ENCODE measurements around the gene CDRT4. TPM values are rescaled to one million over a fixed set of nuclear protein-coding genes. Genes with fewer than 3 reads are reported as not detected.
A peak's percentile ranks its signal among the peaks of the same experiment; 100 is the strongest.
"Not testable (repeated sequence)": the region's sequence is repeated elsewhere in the genome, so short reads cannot be mapped to it uniquely, and the experiment has no call there.

The CDRT4 gene
- total RNA-seq, 1 donor from 2014 or later: 1.4 TPM

DNA sequence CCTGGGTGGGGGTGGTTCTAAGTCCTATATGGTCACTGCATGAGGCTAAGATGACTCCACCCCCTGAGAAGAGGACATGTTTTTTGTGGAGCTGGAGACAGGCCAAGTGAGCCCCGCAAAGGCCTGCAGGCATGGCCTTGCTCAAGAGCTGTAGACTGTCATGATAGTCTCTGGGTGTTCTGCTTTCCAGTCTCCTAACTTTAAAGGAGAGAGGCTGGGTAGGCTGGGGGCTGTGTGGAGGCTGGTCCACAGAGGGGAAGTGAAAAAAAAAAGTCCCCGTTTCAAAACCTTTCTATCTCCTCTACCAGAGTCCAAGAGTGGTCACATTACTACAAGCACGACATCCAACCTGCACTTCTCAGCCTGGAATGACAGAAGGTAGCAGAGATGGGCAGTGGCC lies 27.1 kb downstream of the CDRT4 start:
- no peak for ATAC-seq
- intact Hi-C loops (cut with micrococcal nuclease): no loop called here
- no peak for DNase-seq

DNA sequence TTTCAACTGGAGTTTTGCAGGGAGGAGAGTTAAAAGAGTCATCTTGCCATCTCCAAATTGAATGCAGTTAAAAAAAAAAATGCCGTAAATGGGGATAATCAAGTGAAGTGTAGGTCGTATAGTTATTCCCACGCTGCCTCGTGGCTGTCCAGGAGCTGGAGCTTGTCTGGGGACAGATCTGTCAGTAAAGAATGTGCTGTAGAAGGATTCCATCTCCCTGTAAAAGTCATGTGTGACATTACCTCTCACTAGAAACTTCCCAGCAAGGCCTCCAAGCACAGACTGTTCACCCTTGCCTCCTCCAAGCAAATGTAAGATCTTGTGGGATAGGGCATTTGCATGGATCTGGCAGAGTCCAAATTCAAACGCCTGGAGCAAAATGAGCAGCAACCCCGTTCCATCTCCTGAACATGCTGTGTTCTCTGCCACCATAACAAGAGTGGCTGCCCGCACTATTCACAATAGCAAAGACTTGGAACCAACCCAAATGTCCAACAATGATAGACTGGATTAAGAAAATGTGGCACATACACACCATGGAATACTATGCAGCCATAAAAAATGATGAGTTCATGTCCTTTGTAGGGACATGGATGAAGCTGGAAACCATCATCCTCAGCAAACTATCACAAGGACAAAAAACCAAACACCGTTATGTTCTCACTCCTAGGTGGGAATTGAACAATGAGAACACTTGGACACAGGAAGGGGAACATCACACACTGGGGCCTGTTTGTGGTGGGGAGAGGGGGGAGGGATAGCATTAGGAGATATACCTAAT lies 28.0 kb downstream of the CDRT4 start:
- ATAC-seq: peak; percentile 62
- not testable (repeated sequence) for DNase-seq
- intact Hi-C loops (cut with micrococcal nuclease): loop anchor here (10.0 kb wide), 1 partner anchor 175 kb away; the partner anchor contains the start of gene PMP22

DNA sequence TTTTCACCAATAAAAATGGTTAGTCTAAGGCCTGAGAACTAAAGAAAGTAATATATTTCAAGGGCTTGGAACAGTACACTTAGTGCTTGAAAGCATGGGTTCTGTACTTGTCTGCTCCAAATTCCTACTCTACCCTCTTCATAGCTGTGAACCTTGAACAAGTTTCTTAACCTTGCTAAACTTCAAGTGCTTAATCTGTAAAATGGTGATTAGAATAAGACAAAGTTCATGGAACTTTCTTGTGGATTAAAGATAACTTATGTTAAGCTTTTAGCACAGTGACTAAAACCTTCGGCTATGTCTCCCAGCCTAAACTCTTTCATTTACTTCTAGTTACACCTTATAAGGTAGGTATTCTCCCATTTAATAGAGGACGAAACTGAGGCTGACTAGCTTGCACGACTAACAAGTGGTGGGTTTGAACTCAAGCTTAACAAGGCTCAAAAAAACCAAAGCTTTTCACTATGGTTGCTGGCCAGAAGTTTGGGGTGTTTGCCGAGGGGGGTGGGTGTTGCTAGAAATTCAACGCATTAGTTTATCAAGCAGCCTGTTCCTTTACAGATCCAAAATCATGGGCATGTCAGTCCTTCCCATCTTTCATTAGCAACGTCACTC lies 28.8 kb downstream of the CDRT4 start:
- no peak for DNase-seq
- no peak for ATAC-seq
- intact Hi-C loops (cut with micrococcal nuclease): loop anchor here (10.0 kb wide), 1 partner anchor 174 kb away; the partner anchor contains the start of gene PMP22

DNA sequence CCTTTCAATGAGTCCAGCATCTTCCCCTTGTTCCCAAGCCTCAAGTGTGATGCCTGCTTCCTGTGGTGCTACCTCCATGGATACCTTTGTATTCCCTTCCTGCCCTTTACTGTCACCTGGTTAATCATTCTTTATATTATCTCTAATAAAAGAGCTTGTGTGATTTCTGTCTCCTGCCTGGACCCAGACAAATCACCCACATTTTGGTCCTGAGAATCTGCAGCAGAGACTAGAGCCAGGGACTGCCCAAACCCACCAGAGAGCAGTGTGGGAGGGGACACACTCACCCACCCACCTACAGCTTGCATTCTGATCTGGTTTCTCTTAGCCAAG lies 30.2 kb downstream of the CDRT4 start:
- DNase-seq (no peak), ATAC-seq (no peak)
- intact Hi-C loops (cut with micrococcal nuclease): loop anchor here (10.0 kb wide), 1 partner anchor 172 kb away; the partner anchor contains the start of gene PMP22

DNA sequence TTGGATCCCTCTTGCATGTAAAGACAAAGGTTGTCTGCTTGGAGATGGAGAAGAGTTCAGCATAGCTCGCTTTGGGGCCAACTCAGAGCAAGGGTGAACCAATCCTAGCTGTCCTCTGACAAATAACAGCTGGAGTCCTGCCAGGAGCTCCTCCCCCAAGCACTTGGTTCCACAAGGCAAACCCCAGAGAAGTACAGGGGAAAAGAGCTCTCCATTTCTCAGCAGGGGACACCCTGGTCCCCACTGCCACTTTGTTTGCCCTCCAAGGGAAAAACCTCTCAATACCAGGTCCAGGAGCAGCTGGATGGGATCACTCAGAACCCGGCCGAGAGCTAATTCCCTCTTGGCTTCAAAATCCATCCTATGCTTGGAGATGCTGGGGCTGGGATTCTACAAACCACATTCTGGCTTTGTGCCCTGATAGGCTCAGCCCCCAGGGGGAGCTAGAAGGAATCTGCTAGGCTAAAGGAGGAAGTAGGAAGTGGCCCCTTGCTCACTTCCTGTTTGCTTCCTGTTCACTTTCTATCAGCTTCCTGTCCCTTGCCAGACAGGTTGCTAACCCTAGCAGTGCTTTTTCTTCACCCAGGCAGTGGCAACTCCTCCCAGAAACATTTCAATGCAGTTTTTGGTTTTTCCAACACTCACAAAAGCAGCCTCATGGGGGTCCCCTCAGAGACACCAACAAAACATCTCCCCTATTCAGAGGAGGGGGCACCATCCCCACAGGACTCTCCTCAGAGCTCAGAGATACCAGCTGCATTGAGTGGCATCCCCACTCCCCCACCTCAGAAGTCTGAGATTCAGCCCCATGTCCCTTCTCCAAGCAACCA lies 30.7 kb downstream of the CDRT4 start:
- intact Hi-C loops (cut with micrococcal nuclease): loop anchor here (10.0 kb wide), 1 partner anchor 172 kb away; the partner anchor contains the start of gene PMP22
- ATAC-seq: peak; percentile 68
- DNase-seq: peak; percentile 83

DNA sequence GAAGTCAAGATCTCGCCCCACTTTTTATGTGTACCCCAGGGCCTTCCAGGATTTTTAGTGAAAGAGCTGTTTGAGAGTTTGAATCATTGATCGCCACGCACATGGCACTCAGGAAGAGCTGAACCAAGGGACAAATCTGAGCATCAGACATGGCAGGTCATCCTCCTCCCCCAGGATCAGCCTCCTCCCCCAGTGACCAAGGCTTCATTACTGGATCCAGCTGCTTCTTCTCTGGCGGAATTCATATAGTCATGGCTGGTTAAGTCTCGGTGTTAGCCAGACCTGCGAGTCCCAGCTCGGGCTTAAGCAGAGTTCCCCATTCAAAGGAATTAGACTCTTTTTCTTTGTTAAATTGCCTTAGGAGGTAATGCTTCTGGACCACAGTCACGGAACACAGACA lies 32.5 kb downstream of the CDRT4 start:
- intact Hi-C loops (cut with micrococcal nuclease): loop anchor here (10.0 kb wide), 1 partner anchor 170 kb away; the partner anchor contains the start of gene PMP22
- ATAC-seq (no peak), DNase-seq (no peak)

DNA sequence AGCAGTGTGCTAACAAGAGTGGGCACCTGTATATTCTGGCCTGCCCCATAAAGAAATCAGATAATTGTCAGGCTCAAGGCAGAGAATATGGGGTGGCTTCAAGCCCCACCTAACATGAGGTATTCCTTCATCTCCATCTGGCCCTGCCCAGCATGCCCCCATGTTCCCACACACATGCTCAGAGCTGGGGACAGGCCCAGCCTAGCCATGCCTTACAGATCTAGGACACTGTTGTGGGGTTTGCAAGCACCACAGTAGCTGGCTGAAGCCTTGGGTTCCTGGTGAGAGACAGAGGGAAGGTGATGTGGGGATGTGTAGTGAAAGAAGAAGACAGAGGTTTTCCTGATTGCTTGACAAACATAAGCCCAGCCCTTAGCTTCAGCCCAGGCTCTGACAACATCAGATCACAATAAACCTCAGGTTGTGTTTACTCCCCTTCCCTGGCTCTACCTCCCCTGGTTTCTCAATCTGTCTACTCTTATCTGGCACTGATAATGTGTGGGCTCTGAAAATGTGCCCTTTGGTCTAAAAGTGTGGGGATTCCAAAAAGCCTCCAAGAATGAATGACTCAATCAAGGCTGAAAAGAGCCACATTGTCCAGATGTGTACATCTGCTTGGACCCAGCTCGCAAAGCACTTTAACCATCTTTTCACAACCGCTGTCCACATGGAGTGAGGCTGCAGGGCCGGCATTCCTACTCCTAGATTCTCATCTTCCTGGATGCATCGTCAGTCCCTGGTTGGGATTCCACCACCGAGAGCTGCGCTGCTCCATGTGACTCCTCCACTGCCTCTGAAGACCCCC lies 34.4 kb downstream of the CDRT4 start:
- peak; percentile 60 for ATAC-seq
- intact Hi-C loops (cut with micrococcal nuclease): loop anchor here (10.0 kb wide), 1 partner anchor 168 kb away; the partner anchor contains the start of gene PMP22
- DNase-seq: no peak

DNA sequence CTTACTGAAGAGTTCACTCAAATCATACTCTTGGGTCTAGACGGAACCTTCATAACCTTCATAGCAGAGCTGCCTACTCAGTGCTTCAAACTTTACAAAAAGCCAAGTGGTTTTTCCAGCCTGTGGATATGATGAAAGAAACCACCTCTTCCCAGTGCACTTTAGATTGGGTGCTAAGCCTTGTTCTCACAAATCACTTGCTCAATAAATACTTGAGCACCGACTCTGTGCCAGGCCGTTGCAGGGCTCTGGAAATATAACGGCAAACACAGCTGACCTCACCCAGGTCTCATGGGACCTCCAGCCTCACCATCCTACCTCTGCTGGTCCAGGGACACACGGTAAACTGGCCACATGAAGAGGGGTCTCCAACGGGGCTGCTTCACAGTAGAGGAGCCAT lies 35.7 kb downstream of the CDRT4 start:
- no peak for ATAC-seq
- intact Hi-C loops (cut with micrococcal nuclease): loop anchor here (10.0 kb wide), 1 partner anchor 167 kb away; the partner anchor contains the start of gene PMP22
- DNase-seq: no peak

DNA sequence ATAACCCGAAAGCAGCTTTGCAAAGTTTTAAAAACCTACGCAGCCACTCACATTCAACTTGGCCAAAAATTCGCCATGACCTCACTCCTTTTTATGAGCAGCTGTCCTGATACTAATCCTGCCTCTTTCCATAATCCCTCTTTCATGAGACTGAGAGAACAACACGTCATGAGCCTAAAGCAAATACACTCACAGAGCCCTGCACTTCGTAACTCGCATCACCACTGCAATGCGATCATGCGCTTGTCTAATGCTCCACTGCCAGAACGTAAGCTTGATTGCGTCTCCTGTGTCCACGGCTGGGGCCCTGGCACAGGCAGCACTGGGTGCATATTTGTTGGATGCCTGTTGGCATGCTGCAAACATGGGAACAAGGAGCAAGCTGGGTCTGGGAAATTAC lies 36.2 kb downstream of the CDRT4 start:
- intact Hi-C loops (cut with micrococcal nuclease): loop anchor here (10.0 kb wide), 1 partner anchor 166 kb away; the partner anchor contains the start of gene PMP22
- ATAC-seq (peak; percentile 55), DNase-seq (no peak)

DNA sequence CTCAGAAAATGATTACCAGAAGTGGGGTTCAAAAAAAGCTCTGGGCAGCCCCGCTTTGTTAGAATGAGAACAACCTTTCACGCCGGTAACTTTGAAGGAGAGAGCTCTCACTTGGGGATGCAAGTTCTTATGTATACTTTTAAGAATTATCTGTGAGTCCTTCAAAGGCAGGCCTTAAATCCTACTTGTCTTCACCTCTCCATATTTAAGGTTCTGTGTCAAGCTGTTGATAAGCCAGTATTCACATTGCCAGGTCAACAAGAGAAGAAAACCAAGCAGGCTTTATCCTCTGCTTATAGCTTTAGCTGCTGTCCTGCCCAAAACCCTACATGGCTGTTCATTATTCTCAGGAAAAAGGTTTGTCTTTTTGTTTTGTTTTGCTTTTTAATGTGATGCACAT lies 42.9 kb downstream of the CDRT4 start:
- DNase-seq (no peak), ATAC-seq (no peak)
- intact Hi-C loops (cut with micrococcal nuclease): no loop called here

DNA sequence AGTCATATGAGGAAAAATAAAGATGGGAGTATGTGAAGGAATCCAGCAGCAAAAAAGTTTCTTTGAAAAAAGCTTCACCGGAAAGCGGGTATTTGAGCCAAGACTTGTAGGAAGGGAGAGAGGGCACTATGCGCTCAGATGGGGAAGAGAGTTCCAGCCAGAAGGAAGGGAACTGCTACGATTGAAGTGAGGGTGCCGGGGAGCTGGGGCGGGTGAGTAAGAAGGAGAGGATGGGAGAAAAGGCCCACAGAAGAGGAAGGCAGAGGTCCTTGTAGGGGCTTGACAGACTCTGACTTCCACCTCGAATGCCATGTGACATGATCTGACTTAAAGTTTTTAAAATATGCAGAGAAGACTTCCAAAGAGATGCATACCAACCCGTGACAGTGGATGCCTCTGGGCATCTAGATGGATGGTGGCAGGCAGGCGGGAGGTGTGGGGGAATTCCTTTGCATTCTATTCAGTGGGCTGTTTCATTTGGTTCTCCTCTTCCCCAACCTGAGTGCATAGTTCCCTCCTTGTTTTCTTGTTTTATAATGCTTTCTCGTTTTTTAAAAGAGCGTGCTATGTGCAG lies 44.9 kb downstream of the CDRT4 start:
- intact Hi-C loops (cut with micrococcal nuclease): no loop called here
- no peak for ATAC-seq

DNA sequence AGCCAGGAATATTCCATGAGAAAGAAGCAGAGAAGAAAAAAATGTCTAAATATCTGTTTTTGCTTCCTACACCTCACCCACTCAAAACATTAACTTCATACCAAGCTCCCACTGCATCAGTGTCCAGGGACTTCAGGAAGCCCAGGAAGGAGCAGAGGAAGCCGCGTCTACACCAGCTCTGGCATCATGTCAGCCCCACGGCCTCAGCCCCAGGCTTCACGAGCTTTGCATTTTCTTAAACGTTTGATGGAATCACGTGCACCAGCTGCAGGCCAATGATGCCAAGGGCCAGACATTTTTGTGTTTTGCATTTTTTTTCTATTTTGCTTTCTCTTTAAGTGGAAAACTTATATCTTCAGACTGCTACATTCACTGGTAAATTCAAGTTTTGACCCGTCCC lies 48.6 kb downstream of the CDRT4 start:
- no peak for DNase-seq
- intact Hi-C loops (cut with micrococcal nuclease): no loop called here
- ATAC-seq: no peak

More for the DNA sequence above, 44.9 kb downstream of the CDRT4 start:
- no peak for DNase-seq

DNA sequence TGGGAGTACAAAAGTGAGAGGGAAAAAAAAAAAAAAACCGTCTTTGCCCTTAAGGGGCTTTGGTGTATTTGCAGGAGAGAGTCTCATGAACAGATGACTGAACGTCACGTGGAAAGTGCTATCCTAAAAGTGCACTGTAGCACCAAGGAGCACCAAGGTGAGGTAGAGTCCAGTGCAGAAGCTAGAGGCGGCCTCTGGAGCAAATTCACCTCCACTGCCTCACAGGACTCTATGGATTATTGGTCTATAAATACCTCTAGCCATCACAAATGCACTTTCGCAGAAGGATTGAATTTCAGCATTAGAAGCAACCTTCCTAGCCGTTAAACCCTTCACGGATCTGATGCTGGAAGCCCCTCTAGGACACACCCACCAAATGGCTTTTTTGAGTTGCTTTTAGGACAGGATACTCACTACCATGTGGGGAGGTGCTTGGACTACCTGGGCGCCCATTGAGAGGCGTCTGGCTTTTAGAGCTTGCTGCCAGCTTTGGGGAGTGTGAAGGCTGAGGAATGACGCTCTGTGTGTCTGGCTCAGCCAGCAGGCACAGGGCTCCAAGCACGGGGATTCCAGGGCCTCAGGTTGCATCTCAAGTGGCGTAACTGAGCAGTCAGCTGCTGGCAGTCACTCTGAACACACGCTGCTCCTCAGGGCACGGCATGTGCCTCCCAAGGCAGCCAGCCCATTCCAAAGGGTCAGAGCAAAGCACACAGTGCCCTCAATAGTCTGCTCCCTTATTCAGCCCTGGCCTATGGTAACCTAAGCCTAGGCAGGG lies 52.7 kb downstream of the CDRT4 start:
- intact Hi-C loops (cut with micrococcal nuclease): no loop called here
- DNase-seq (peak; percentile 90), ATAC-seq (peak; percentile 91)

DNA sequence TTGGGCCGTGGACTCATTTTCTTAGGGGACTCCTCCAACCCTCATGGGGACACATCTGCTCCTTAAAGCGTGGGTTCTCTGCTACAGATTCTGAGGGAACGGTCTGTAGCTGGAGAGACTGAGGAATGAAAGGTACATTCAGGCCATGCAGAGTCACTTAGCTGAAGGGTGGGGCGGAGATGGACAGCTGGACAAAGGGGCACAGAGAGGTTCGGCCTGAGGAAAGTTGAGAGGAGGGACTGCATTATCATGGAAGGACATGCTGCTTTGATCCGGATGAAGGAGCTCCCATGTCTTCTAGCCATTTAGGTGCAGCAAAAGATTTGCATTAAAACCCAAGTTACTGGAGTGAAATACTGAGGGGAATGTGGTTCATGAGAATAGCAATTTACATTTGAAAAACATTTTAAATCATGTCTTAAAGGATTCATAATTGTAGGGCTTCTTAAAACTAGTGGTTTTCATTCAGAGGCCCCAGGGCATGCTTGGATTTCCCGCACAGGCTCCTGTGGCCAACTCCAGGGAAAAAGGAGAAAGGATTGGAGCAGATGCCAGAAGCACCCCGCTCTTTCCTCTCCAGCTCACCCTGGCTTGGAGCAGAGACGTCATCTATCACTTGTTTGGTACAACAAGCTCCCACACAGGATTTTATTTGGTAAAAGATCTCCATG lies 54.2 kb downstream of the CDRT4 start:
- DNase-seq: no peak
- no peak for ATAC-seq
- intact Hi-C loops (cut with micrococcal nuclease): no loop called here

DNA sequence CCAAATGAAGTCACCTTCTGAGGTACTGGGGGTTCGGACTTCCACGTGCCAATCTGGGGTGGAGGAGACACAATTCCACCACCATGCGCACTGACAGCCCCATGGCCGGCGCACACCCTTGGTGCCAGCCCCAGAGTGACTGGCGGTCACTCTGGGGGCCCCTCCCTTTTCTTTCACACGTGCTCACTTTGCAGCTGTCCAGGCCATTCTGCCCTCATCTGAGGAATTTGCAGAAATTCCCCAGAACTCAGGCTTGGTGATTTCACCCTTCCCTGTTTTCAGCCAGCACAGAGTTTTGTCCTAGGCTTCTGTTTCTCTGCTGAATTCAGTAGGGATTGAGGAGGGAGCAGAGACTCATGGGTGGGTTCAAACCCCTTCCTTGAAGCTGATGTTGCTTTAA lies 54.8 kb downstream of the CDRT4 start:
- intact Hi-C loops (cut with micrococcal nuclease): no loop called here
- ATAC-seq: no peak
- no peak for DNase-seq

DNA sequence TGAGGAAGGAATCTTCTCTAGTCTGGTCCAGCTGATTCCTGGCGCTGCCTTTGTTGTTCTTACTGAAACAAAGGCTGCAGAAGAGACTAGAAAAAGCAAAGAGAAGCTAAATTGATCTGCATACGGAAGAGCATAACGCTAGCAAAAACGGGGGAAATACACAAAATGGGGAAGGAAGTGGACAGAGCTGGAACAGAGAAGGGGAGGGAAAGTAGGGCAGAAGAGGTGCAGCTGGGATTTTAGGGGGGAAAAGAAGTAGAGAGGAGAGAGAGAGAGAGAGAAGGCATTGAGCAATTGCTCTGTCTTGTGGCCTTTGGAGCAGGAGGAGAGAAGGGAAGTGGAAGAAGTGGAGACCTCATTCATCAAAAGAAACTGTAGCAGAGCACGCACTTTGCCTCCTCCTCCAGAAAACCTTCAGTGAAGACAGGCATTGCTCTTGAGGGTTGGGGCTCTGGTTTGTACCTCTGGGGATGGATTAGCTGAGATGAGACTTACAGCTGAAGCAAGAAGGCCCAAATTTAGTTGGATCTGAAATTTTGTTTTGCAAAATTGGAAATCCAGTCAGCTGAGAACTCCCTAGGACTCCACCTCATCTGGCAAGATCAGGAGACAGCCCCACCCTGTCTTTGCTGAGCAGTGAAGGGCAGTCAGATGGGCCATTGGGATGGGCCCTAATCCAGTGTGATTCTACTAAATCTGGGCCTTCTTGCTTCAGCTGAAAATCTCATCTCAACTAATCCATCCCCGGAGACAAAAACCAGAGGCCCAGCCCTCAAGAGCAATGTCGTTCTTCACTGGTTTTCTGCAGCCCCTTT lies 55.8 kb downstream of the CDRT4 start:
- peak; percentile 55 for DNase-seq
- intact Hi-C loops (cut with micrococcal nuclease): no loop called here
- ATAC-seq: peak; percentile 61

Data from left ventricle myocardium superior (tissue), 1 donor.